Central memory CD4-positive, alpha-beta T cell (primary cell): Measurements from ENCODE around the gene GSK3B.
"Not testable (repeated sequence)": the region's sequence is repeated elsewhere in the genome, so short reads cannot be mapped to it uniquely, and the experiment has no call there.

Source experiments
- DNase-seq: peaks from one replicate; pipeline ENCODE4 v3.0.0; 2022

The GSK3B gene

GRCh38 chr3:120052677-120053076 lies 41.6 kb downstream of the GSK3B start:
- DNase-seq, result no peak

- DNase-seq, result no peak
These were observed 42.0 kb downstream of the GSK3B start for GRCh38 chr3:120052225-120052624.

GRCh38 chr3:120051570-120051969 lies 42.7 kb downstream of the GSK3B start:
- not testable (repeated sequence) for DNase-seq

- no peak for DNase-seq
These were observed 44.2 kb downstream of the GSK3B start for GRCh38 chr3:120049881-120050539.

- DNase-seq, result no peak
These were observed 45.2 kb downstream of the GSK3B start for GRCh38 chr3:120049072-120049471.

- no peak for DNase-seq
These were observed 45.7 kb downstream of the GSK3B start for GRCh38 chr3:120048355-120049041.

- no peak for DNase-seq
These were observed 46.6 kb downstream of the GSK3B start for GRCh38 chr3:120047686-120048085.

GRCh38 chr3:120040813-120041377 lies 53.4 kb downstream of the GSK3B start:
- no peak for DNase-seq

GRCh38 chr3:120039642-120040610 lies 54.3 kb downstream of the GSK3B start:
- no peak for DNase-seq

- no peak for DNase-seq
These were observed 60.7 kb downstream of the GSK3B start for GRCh38 chr3:120033596-120033995.

- DNase-seq, result no peak
These were observed 62.7 kb downstream of the GSK3B start for GRCh38 chr3:120031561-120031960.

- no peak for DNase-seq
These were observed 64.5 kb downstream of the GSK3B start for GRCh38 chr3:120029749-120030148.

- no peak for DNase-seq
These were observed 65.8 kb downstream of the GSK3B start for GRCh38 chr3:120028271-120029047.

- DNase-seq, result no peak
These were observed 67.0 kb downstream of the GSK3B start for GRCh38 chr3:120027226-120027625.

- no peak for DNase-seq
These were observed 68.7 kb downstream of the GSK3B start for GRCh38 chr3:120025520-120025919.

GRCh38 chr3:120024103-120024502 lies 70.1 kb downstream of the GSK3B start:
- no peak for DNase-seq

GRCh38 chr3:120022729-120023128 lies 71.5 kb downstream of the GSK3B start:
- no peak for DNase-seq

- no peak for DNase-seq
These were observed 72.7 kb downstream of the GSK3B start for GRCh38 chr3:120021523-120021922.

- no peak for DNase-seq
These were observed 75.9 kb downstream of the GSK3B start for GRCh38 chr3:120018299-120018698.

GRCh38 chr3:120017692-120018091 lies 76.6 kb downstream of the GSK3B start:
- DNase-seq, result no peak

- DNase-seq, result no peak
These were observed 80.8 kb downstream of the GSK3B start for GRCh38 chr3:120013481-120013880.

- DNase-seq, result not testable (repeated sequence)
These were observed 88.5 kb downstream of the GSK3B start for GRCh38 chr3:120005741-120006140.
